ENCODE data around the gene AKAP8. TPM values are rescaled to one million over a fixed set of nuclear protein-coding genes. Genes with fewer than 3 reads are reported as not detected.

The AKAP8 gene
- total RNA-seq, 1 experiment from 2014 or later, result 50.8 TPM

- CTCF ChIA-PET, result no interaction called here
- H3K9me3 ChIP-seq (ENCODE audit: control insufficient read depth, insufficient read depth, low read depth, low read length), result no peaks in the 10 kb centered on the region
- H3K4me1 ChIP-seq (ENCODE audit: control insufficient read depth, insufficient read depth, low read length), result peaks cover 50% of the 10 kb centered on the region
- ATAC-seq (no peak), DNase-seq (ENCODE audit: low read depth, low spot score) (no peak)
- no peak for TF ChIP-seq POLR2AphosphoS5 (IDR thresholded peaks at IDR 0.05; ENCODE audit: low read depth, low read length)
- no peak for TF ChIP-seq TCF7L2 (IDR thresholded peaks at IDR 0.05; ENCODE audit: low read depth, low read length)
- no peak for TF ChIP-seq SIN3A (IDR thresholded peaks at IDR 0.05; ENCODE audit: borderline replicate concordance, insufficient read depth, low read depth, low read length)
- TF ChIP-seq, protein P1, sequence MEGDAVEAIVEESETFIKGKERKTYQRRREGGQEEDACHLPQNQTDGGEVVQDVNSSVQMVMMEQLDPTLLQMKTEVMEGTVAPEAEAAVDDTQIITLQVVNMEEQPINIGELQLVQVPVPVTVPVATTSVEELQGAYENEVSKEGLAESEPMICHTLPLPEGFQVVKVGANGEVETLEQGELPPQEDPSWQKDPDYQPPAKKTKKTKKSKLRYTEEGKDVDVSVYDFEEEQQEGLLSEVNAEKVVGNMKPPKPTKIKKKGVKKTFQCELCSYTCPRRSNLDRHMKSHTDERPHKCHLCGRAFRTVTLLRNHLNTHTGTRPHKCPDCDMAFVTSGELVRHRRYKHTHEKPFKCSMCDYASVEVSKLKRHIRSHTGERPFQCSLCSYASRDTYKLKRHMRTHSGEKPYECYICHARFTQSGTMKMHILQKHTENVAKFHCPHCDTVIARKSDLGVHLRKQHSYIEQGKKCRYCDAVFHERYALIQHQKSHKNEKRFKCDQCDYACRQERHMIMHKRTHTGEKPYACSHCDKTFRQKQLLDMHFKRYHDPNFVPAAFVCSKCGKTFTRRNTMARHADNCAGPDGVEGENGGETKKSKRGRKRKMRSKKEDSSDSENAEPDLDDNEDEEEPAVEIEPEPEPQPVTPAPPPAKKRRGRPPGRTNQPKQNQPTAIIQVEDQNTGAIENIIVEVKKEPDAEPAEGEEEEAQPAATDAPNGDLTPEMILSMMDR (IDR thresholded peaks at IDR 0.05), result no peak
- TF ChIP-seq REST (IDR thresholded peaks at IDR 0.05; ENCODE audit: insufficient read depth in 1 of 2, low read depth in 2 of 2, low read length in 1 of 2), result no peak
- H3K36me3 ChIP-seq (ENCODE audit: control insufficient read depth, insufficient read depth, low read length), result no peaks in the 10 kb centered on the region
- POLR2A ChIA-PET, result no interaction called here
- H3K27ac ChIP-seq (ENCODE audit: low read length), result no peak overlapping the region
- no peak overlapping the region for H3K4me3 ChIP-seq (ENCODE audit: low read depth in 2 of 2, low read length in 2 of 2)
- H3K27me3 ChIP-seq (ENCODE audit: control insufficient read depth, insufficient read depth, low read length), result no peaks in the 10 kb centered on the region
- no TSS peak for BruUV-seq (replicated peaks)
- intact Hi-C loops (cut with micrococcal nuclease; ENCODE audit: unreplicated experiment), result no loop called here
- in situ Hi-C loops (cut with HindIII; ENCODE audit: low pct_unique_long_range_greater_than_20kb, low sequenced_read_pairs), result no loop called here
Measured at GRCh38 chr19:15321739-15322138, 57.8 kb downstream of the AKAP8 start.

DNA sequence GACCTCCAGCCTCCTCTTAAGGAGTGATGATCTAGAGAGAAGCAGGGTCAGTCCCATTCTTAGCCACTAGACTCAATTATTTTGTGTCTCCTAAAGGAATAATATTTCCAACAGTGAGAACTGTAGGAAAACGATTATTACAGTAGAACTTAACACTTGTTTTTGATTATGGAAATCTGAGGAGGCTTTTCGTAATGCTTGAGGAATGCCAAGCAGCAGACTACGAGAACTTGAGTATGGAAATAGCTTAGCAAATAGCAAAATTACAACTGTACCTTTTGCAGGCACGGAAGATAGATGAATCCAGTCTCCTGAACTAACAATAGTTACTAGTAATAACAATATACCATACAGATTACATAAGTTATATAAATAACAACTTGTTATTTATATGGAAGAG, 59.5 kb downstream of the AKAP8 start:
- H3K4me1 ChIP-seq (ENCODE audit: control insufficient read depth, insufficient read depth, low read length), result peaks cover 42% of the 10 kb centered on the region

More for the DNA sequence above, 59.5 kb downstream of the AKAP8 start:
- no TSS peak for BruUV-seq (replicated peaks)
- ChIA-PET CTCF (no interaction called here), POLR2A (no interaction called here)
- no peak overlapping the region for H3K27ac ChIP-seq (ENCODE audit: low read length)
- DNase-seq (ENCODE audit: low read depth, low spot score) (no peak), ATAC-seq (no peak)
- no peak overlapping the region for H3K4me3 ChIP-seq (ENCODE audit: low read depth in 2 of 2, low read length in 2 of 2)
- H3K36me3 ChIP-seq (ENCODE audit: control insufficient read depth, insufficient read depth, low read length), result no peaks in the 10 kb centered on the region
- no peaks in the 10 kb centered on the region for H3K9me3 ChIP-seq (ENCODE audit: control insufficient read depth, insufficient read depth, low read depth, low read length)
- intact Hi-C loops (cut with micrococcal nuclease; ENCODE audit: unreplicated experiment), result no loop called here
- TF ChIP-seq TCF7L2 (IDR thresholded peaks at IDR 0.05; ENCODE audit: low read depth, low read length) (no peak), SIN3A (IDR thresholded peaks at IDR 0.05; ENCODE audit: borderline replicate concordance, insufficient read depth, low read depth, low read length) (no peak), POLR2AphosphoS5 (IDR thresholded peaks at IDR 0.05; ENCODE audit: low read depth, low read length) (no peak), REST (IDR thresholded peaks at IDR 0.05; ENCODE audit: insufficient read depth in 1 of 2, low read depth in 2 of 2, low read length in 1 of 2) (no peak)
- TF ChIP-seq, protein P1 (IDR thresholded peaks at IDR 0.05), result no peak
- in situ Hi-C loops (cut with HindIII; ENCODE audit: low pct_unique_long_range_greater_than_20kb, low sequenced_read_pairs), result no loop called here
- no peaks in the 10 kb centered on the region for H3K27me3 ChIP-seq (ENCODE audit: control insufficient read depth, insufficient read depth, low read length)
